GM12891 (cell line): ENCODE data around the gene OCEL1.

Experiments used
- PAX5 ChIP-seq: IDR thresholded peaks from 2 replicates; pipeline ENCODE4 v1.6.1; 2011; ENCODE audit warnings: low read length, moderate library complexity, mild to moderate bottlenecking; ENCODE audit not compliant: insufficient read depth, severe bottlenecking
- POLR2A ChIP-seq: IDR thresholded peaks from 2 replicates; pipeline ENCODE4 v1.6.1; 2011; ENCODE audit warnings: low read depth, low read length, control low read depth
- POLR2AphosphoS5 ChIP-seq: IDR thresholded peaks from 2 replicates; pipeline ENCODE4 v1.6.1; 2011; ENCODE audit warnings: low read depth, low read length, control low read depth
- TAF1 ChIP-seq: IDR thresholded peaks from 2 replicates; pipeline ENCODE4 v1.6.1; 2011; ENCODE audit warnings: low read depth, low read length, control low read depth

DNA sequence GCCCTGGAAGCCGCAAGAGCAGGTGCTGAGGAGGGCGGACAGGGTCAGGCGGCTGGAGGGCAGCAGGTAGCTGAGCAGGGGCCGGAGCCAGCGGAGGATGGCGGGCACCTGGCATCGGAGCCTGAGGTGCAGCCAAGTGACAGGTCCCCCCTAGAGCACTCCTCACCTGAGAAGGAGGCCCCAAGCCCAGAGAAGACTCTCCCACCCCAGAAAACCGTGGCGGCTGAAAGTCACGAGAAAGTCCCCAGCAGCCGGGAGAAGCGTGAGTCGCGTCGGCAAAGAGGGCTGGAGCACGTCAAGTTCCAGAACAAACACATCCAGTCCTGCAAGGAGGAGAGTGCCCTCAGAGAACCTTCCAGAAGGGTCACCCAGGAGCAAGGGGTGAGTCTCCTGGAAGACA lies 31.4 kb upstream of the OCEL1 start:
- no peak for TF ChIP-seq POLR2A
- no peak for TF ChIP-seq TAF1
- TF ChIP-seq POLR2AphosphoS5 = no peak
- no peak for TF ChIP-seq PAX5
